ENCODE results near the gene FBXO31.

- TF ChIP-seq EP300 (IDR thresholded peaks at IDR 0.05): no peak
- no peak for TF ChIP-seq POLR2AphosphoS5 (IDR thresholded peaks at IDR 0.05)
- TF ChIP-seq CTCF (IDR thresholded peaks at IDR 0.05): no peak
- no peak for TF ChIP-seq POLR2A (IDR thresholded peaks at IDR 0.05)
Measured at GRCh38 chr16:87369117-87369765, 14.3 kb downstream of the FBXO31 start.

All from sigmoid colon (tissue), 4 donors.